ENCODE data around the gene TMF1.

GRCh38 chr3:68999605-69000004 is 52.5 kb downstream of the TMF1 start:
- TF ChIP-seq POLR2A (IDR thresholded peaks at IDR 0.05) = no peak
- TF ChIP-seq, protein P1, sequence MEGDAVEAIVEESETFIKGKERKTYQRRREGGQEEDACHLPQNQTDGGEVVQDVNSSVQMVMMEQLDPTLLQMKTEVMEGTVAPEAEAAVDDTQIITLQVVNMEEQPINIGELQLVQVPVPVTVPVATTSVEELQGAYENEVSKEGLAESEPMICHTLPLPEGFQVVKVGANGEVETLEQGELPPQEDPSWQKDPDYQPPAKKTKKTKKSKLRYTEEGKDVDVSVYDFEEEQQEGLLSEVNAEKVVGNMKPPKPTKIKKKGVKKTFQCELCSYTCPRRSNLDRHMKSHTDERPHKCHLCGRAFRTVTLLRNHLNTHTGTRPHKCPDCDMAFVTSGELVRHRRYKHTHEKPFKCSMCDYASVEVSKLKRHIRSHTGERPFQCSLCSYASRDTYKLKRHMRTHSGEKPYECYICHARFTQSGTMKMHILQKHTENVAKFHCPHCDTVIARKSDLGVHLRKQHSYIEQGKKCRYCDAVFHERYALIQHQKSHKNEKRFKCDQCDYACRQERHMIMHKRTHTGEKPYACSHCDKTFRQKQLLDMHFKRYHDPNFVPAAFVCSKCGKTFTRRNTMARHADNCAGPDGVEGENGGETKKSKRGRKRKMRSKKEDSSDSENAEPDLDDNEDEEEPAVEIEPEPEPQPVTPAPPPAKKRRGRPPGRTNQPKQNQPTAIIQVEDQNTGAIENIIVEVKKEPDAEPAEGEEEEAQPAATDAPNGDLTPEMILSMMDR (IDR thresholded peaks at IDR 0.05) = no peak

All from Peyer's patch (tissue), 4 donors.